ENCODE measurements around the gene QRICH1. TPM values are rescaled to one million over a fixed set of nuclear protein-coding genes. Genes with fewer than 3 reads are reported as not detected.

Gene QRICH1
- total RNA-seq, 1 experiment from 2014 or later = 151 TPM

DNA sequence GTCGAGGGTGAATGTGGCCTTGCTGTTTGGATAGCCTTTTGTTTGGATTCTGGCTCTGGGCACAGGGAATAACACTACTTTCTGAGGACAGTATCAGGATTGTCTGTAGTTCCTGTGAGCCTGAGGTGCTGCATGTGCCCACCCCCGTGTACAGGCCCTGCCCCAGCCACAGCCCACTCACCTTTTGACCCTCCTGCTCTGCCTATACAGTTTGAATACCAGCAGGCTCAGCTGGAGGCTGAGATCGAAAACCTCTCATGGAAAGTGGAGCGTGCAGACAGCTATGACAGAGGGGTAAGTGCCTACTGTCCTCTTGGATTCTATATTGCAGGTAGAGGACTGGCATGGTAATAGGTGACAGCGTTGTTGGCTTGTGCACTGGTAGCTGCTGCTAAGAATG lies 111.2 kb downstream of the QRICH1 start:
- H3T11ph ChIP-seq (ENCODE audit: low read length) = no peak overlapping the region
- no peak overlapping the region for H2AFZ ChIP-seq (ENCODE audit: low read length)
- no peak overlapping the region for H3K56ac ChIP-seq (ENCODE audit: insufficient read length, low read depth, low read length)
- no peak overlapping the region for H2BK15ac ChIP-seq (ENCODE audit: low read depth, low read length)
- TF ChIP-seq CTCF (conservative IDR thresholded peaks at IDR 0.05) = no peak
- no peak for DNase-seq
- H3K36me3 Mint-ChIP-seq (ENCODE audit: insufficient read depth in 1 of 3, low read depth in 3 of 3) = peaks cover 41 to 76% (median 57%) of the 10 kb centered on the region in 3 experiments
- H3K9me3 ChIP-seq (ENCODE audit: control insufficient read depth, low read depth, low read length) = no peaks in the 10 kb centered on the region
- no peak overlapping the region for H3K23ac ChIP-seq (ENCODE audit: insufficient read length, low read depth, low read length)
- H2BK12ac ChIP-seq (ENCODE audit: insufficient read length, low read depth, low read length) = no peak overlapping the region
- no peaks in the 10 kb centered on the region for H3K27me3 ChIP-seq (ENCODE audit: insufficient read depth, low read length)
- H3K4me3 Mint-ChIP-seq = no peak overlapping the region
- H2BK120ac ChIP-seq (ENCODE audit: low read depth, low read length, poor library complexity, severe bottlenecking) = no peak overlapping the region
- no peak overlapping the region for H4K8ac ChIP-seq (replicated peaks; ENCODE audit: insufficient read length, low read depth, low read length)
- no peak overlapping the region for H2BK20ac ChIP-seq (ENCODE audit: low read depth, low read length, poor library complexity, severe bottlenecking)
- no peak overlapping the region for H3K27ac ChIP-seq (ENCODE audit: insufficient read length, low read depth, low read length)
- H3K27ac Mint-ChIP-seq = no peak overlapping the region
- no peak overlapping the region for H3K4ac ChIP-seq (ENCODE audit: low read depth, low read length)
- no peaks in the 10 kb centered on the region for H3K79me2 ChIP-seq (ENCODE audit: insufficient read depth, low read length)
- no peak overlapping the region for H3K14ac ChIP-seq (ENCODE audit: insufficient read depth, low read length)
- no peak overlapping the region for H4K5ac ChIP-seq (ENCODE audit: insufficient read length, low read depth, low read length)
- no peaks in the 10 kb centered on the region; a peak in 1 of 4 replicates for H3K4me1 Mint-ChIP-seq
- no peaks in the 10 kb centered on the region for H4K20me1 ChIP-seq (ENCODE audit: control insufficient read depth, insufficient read depth, insufficient read length)
- no peak overlapping the region for H4K91ac ChIP-seq (ENCODE audit: insufficient read length, low read depth, low read length)
- no peak overlapping the region for H3K18ac ChIP-seq (ENCODE audit: insufficient read length, low read depth, low read length)
- H3K79me1 ChIP-seq (ENCODE audit: insufficient read depth, low read depth, low read length, poor library complexity, severe bottlenecking) = no peaks in the 10 kb centered on the region
- H3K4me1 ChIP-seq (ENCODE audit: insufficient read depth, low read length) = no peaks in the 10 kb centered on the region
- no peaks in the 10 kb centered on the region for H3K27me3 Mint-ChIP-seq (ENCODE audit: low read depth)
- H3K9ac ChIP-seq (ENCODE audit: extremely low read depth, insufficient read length, low read length) = no peak overlapping the region
- no peak overlapping the region for H2AK5ac ChIP-seq (ENCODE audit: insufficient read length, low read length)
- H2BK5ac ChIP-seq (ENCODE audit: insufficient read length, low read length) = no peak overlapping the region
- no peaks in the 10 kb centered on the region for H3K23me2 ChIP-seq (ENCODE audit: insufficient read length, low read depth, low read length, poor library complexity, severe bottlenecking)
- WGBS (ENCODE audit: extremely low coverage, insufficient read length, low lambda C conversion rate) = no CpG with 5 or more reads among the region's 5 CpGs
- no peak overlapping the region for H3K4me2 ChIP-seq (ENCODE audit: insufficient read depth, insufficient read length, low read length)
- H3K9me3 Mint-ChIP-seq = no peaks in the 10 kb centered on the region
